ENCODE measurements around the gene ZNF84.

ZNF84 gene

DNA sequence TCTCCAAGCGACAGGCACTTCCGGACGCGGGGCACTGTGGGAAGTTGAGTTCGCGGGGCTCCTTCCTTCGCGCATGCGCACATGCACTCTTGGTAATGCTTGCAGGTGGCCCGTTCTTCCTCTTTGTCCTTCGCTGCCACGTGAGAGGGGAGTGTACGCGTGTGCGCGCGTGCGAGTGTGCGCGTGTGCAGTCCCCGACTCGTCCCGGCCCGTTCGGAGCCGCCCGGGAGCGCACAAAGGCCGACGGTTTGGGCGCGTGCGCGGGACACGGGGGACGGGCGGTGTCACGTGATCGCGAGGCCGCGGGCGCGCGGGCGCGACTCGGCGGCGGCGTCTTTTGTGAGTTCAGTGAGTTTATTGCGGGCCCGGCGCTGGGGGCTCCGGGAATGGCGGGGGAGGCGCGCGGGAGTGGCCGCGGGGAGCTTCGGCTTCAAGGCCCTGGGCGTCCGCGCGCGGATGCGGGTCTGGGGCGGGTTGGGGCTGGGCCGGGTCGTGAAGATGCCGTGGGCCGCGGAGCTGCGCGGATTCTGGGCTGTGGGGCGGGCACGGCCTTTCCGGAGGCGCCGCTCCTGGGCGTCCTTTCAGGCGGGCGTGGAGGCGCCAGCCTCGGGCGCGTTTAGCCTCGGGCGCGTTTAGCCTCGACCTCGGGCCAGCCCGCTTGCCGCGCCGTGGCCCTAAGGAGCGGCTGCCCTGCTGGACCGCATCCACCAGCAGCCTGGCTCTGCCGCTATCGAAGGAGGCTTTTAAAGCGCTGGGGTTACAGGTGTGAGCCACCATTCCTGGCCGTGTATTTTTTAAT, at the start of gene ZNF84:
ZNF84 (plus strand) TSS at position 303 of the 799 bp plus-strand sequence. CDS start 3,959 bp downstream, outside the sequence.
- Mint-ChIP-seq H3K9me3 (ENCODE audit: low read depth) (peaks cover 28% of the 10 kb centered on the region), H3K36me3 (peaks cover 46% of the 10 kb centered on the region), H3K27me3 (no peaks in the 10 kb centered on the region), H3K27ac (peak within 1 kb of the TSS; percentile 93), H3K4me1 (ENCODE audit: low read depth) (peaks cover 14% of the 10 kb centered on the region), H3K4me3 (peak within 1 kb of the TSS; percentile 89)

DNA sequence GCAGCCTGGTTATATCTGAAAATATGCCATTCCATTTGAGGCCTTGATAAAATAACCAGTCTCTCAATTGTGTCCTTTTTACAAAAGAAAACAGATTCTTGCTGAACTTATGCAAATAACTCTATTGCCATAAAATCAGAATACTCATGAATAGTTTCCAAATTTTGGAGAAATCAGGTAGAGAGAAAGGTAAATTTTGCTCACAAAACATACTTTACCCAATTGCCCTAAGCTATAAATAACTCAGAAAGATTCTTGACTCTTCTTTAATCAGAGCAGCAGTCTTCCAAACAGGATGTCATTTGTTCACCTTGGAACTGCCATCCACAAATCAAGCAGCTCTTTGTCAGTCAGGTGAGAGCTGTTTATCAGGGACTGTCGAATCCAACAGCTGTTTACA, 38.6 kb upstream of the ZNF84 start:
- H3K9me3 Mint-ChIP-seq (ENCODE audit: low read depth), result peaks cover 13% of the 10 kb centered on the region
- H3K4me1 Mint-ChIP-seq (ENCODE audit: low read depth), result peaks cover 7% of the 10 kb centered on the region
- no peaks in the 10 kb centered on the region for H3K27me3 Mint-ChIP-seq
- no peak overlapping the region for H3K4me3 Mint-ChIP-seq
- H3K36me3 Mint-ChIP-seq, result peaks cover 57% of the 10 kb centered on the region
- no peak overlapping the region for H3K27ac Mint-ChIP-seq

DNA sequence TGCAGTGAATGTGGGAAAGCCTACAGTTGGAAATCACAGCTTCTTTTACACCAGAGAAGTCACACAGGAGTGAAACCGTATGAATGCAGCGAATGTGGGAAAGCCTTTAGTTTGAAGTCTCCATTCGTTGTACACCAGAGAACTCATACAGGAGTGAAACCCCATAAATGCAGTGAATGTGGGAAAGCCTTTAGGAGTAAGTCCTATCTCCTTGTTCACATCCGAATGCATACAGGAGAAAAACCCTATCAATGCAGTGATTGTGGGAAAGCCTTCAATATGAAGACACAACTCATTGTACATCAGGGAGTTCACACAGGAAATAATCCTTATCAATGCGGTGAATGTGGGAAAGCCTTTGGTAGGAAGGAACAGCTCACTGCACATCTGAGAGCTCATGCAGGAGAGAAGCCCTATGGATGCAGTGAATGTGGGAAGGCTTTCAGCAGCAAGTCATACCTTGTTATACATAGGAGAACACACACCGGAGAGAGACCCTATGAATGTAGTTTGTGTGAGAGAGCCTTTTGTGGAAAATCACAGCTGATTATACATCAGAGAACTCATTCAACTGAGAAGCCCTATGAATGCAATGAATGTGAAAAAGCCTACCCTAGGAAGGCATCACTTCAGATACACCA, 26.5 kb upstream of the ZNF84 start:
- H3K9me3 Mint-ChIP-seq (ENCODE audit: low read depth), result peaks cover 28% of the 10 kb centered on the region
- peak overlapping the region; percentile 43 for H3K27ac Mint-ChIP-seq
- H3K27me3 Mint-ChIP-seq, result no peaks in the 10 kb centered on the region
- no peaks in the 10 kb centered on the region for H3K4me1 Mint-ChIP-seq (ENCODE audit: low read depth)
- no peak overlapping the region for H3K4me3 Mint-ChIP-seq
- H3K36me3 Mint-ChIP-seq, result peaks cover 63% of the 10 kb centered on the region

GRCh38 chr12:133023566-133023965, 13.7 kb upstream of the ZNF84 start:
- Mint-ChIP-seq H3K36me3 (peaks cover 26% of the 10 kb centered on the region), H3K27ac (no peak overlapping the region), H3K9me3 (ENCODE audit: low read depth) (peaks cover 50% of the 10 kb centered on the region), H3K4me1 (ENCODE audit: low read depth) (no peaks in the 10 kb centered on the region), H3K27me3 (no peaks in the 10 kb centered on the region), H3K4me3 (no peak overlapping the region)

DNA sequence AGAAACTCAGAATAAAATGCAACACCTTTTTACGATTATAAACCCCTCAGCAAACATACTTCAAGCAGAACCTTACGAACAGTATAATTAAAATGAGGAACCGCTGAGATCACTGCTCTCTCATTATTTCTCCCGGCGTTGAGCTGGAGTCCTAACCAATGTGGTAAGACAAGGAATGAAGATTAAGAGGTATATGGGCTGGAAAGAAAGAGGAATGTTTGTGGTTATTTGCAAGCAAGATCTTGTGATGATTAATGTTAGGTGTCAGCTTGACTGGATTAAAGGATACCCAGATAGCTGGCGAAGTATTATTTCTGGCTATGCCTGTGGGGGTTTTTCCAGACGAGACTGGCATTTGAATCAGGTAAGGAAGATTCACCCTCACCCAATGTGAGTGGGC, 10.3 kb upstream of the ZNF84 start:
- Mint-ChIP-seq H3K4me1 (ENCODE audit: low read depth) (no peaks in the 10 kb centered on the region), H3K9me3 (ENCODE audit: low read depth) (peaks cover 34% of the 10 kb centered on the region), H3K36me3 (peaks cover 14% of the 10 kb centered on the region), H3K27ac (no peak overlapping the region), H3K4me3 (no peak overlapping the region), H3K27me3 (no peaks in the 10 kb centered on the region)

DNA sequence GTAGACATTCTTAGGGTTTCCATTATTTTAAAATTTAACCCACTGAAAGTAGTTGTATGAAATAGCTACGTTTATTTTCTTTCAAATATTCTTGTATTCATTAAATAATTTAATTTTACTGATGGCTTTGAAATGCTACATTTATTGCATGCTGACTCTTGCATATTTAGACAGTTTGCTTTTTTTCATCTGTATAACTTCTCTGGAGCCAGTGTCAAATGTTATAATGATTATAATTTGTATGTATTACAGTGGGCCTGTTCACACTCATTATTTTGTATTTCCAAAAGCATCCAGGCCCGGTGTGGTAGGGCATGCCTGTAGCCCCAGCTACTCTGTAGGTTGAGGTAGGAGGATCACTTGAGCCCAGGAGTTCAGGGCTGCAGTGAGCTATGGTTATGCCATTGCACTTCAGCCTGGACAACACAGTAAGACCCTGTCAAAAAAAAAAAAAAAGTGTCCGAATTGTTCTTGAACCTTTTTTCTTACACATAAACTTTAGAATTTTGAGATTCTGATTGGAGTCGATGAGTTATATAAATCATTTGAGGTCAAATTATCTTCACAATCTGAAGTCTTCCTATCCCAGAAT, 905 bp downstream of the ZNF84 start:
- H3K27me3 Mint-ChIP-seq, result no peaks in the 10 kb centered on the region
- H3K36me3 Mint-ChIP-seq, result peaks cover 52% of the 10 kb centered on the region
- H3K27ac Mint-ChIP-seq, result peak overlapping the region; percentile 93
- peaks cover 14% of the 10 kb centered on the region for H3K4me1 Mint-ChIP-seq (ENCODE audit: low read depth)
- peak overlapping the region; percentile 89 for H3K4me3 Mint-ChIP-seq
- peaks cover 28% of the 10 kb centered on the region for H3K9me3 Mint-ChIP-seq (ENCODE audit: low read depth)

DNA sequence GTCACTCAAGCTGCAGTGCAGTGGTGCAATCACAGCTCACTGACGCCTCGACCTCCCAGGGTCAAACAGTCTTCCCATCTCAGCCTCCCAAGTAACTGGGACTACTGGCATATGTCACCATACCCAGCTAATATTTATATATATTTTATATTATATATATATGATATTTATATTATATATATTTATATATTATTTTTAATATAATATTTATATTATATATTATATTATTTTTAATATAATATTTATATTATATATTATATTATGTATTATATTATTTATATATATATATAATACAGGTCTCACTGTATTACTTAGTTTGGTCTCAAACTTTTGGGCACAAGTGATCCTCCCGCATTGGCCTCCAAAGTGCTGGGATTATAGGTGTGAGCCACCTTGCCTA, 9.4 kb downstream of the ZNF84 start:
- H3K27me3 Mint-ChIP-seq, result no peaks in the 10 kb centered on the region
- peaks cover 40% of the 10 kb centered on the region for H3K9me3 Mint-ChIP-seq (ENCODE audit: low read depth)
- H3K4me3 Mint-ChIP-seq, result no peak overlapping the region
- no peak overlapping the region for H3K27ac Mint-ChIP-seq
- no peaks in the 10 kb centered on the region for H3K4me1 Mint-ChIP-seq (ENCODE audit: low read depth)
- H3K36me3 Mint-ChIP-seq, result peaks cover 74% of the 10 kb centered on the region

GRCh38 chr12:133057446-133057845, 20.1 kb downstream of the ZNF84 start:
- no peaks in the 10 kb centered on the region for H3K27me3 Mint-ChIP-seq
- no peak overlapping the region for H3K4me3 Mint-ChIP-seq
- no peak overlapping the region for H3K27ac Mint-ChIP-seq
- no peaks in the 10 kb centered on the region for H3K4me1 Mint-ChIP-seq (ENCODE audit: low read depth)
- peaks cover 51% of the 10 kb centered on the region for H3K36me3 Mint-ChIP-seq
- H3K9me3 Mint-ChIP-seq (ENCODE audit: low read depth), result peaks cover 33% of the 10 kb centered on the region

DNA sequence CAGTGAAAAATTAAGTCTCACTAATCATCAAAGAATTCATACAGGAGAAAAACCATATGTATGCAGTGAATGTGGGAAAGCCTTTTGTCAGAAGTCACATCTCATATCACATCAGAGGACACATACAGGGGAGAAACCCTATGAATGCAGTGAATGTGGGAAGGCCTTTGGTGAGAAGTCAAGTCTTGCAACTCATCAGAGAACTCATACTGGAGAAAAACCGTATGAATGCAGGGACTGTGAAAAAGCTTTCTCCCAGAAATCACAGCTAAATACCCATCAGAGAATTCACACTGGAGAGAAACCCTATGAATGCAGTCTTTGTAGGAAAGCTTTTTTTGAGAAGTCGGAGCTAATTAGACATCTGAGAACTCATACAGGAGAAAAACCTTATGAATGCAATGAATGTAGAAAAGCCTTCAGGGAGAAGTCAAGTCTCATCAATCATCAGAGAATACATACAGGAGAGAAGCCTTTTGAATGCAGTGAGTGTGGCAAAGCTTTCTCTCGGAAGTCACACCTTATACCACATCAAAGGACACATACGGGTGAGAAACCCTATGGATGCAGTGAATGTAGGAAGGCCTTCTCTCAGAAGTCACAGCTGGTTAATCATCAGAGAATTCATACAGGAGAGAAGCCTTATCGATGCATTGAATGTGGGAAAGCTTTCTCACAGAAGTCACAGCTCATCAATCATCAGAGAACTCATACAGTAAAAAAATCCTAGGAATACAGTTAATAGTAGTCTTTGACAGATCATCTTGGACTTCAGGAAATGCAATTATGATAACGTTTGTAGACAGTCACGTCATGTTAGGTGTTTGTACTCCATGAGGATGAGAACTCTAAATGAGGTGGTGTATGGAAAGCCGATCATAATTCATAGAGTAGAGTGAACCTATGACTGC, 21.1 kb downstream of the ZNF84 start:
- H3K4me1 Mint-ChIP-seq (ENCODE audit: low read depth), result no peaks in the 10 kb centered on the region
- H3K9me3 Mint-ChIP-seq (ENCODE audit: low read depth), result peaks cover 32% of the 10 kb centered on the region
- H3K27ac Mint-ChIP-seq, result no peak overlapping the region
- H3K36me3 Mint-ChIP-seq, result peaks cover 49% of the 10 kb centered on the region
- no peak overlapping the region for H3K4me3 Mint-ChIP-seq
- no peaks in the 10 kb centered on the region for H3K27me3 Mint-ChIP-seq

- Mint-ChIP-seq H3K27ac (no peak overlapping the region), H3K27me3 (no peaks in the 10 kb centered on the region), H3K36me3 (peaks cover 43% of the 10 kb centered on the region), H3K4me1 (ENCODE audit: low read depth) (no peaks in the 10 kb centered on the region), H3K9me3 (ENCODE audit: low read depth) (peaks cover 21% of the 10 kb centered on the region), H3K4me3 (no peak overlapping the region)
Measured at GRCh38 chr12:133061954-133062353, 24.6 kb downstream of the ZNF84 start.

GRCh38 chr12:133063556-133063955, 26.2 kb downstream of the ZNF84 start:
- peaks cover 13% of the 10 kb centered on the region for H3K9me3 Mint-ChIP-seq (ENCODE audit: low read depth)
- H3K36me3 Mint-ChIP-seq, result peaks cover 30% of the 10 kb centered on the region
- no peak overlapping the region for H3K4me3 Mint-ChIP-seq
- no peaks in the 10 kb centered on the region for H3K4me1 Mint-ChIP-seq (ENCODE audit: low read depth)
- H3K27ac Mint-ChIP-seq, result no peak overlapping the region
- H3K27me3 Mint-ChIP-seq, result no peaks in the 10 kb centered on the region

DNA sequence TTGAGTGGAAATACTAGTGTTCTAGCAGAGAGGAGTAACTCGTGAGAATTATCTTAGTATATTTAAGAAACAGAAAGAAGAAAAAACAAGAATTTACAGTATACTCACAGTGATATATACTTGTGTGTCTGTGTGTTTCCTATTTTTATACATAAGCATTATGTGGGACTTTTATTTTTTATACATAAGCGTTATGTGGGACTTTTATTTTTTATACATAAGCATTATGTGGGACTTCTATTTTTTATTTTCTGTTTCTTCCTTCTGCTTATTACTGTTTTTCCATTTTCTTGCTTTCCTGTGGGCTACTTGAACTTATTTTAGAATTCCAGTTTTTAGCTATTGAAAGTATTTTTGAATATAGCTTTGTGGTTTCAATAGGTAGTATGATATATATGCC, 36.5 kb downstream of the ZNF84 start:
- no peak overlapping the region for H3K27ac Mint-ChIP-seq
- no peaks in the 10 kb centered on the region for H3K4me1 Mint-ChIP-seq (ENCODE audit: low read depth)
- H3K36me3 Mint-ChIP-seq, result peaks cover 24% of the 10 kb centered on the region
- H3K27me3 Mint-ChIP-seq, result no peaks in the 10 kb centered on the region
- no peak overlapping the region for H3K4me3 Mint-ChIP-seq
- peaks cover 23% of the 10 kb centered on the region for H3K9me3 Mint-ChIP-seq (ENCODE audit: low read depth)

DNA sequence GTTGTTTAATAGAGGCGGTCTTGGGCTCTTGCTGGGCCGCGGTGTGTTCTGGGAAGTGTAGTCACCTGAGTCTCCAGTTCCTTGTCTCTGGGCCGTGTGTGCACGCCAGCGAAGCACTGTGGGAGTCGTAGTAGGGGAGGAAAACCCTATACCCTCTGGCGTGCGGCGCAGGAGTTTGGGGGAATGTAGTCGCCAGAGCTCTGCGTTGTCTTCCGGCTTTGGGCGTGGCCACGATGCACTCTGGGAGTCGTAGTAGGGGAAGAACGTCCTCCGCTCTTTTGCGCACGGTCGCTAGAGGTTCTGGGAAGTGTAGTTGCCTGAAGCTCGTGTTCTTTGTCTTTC, 42.7 kb downstream of the ZNF84 start:
- Mint-ChIP-seq H3K9me3 (ENCODE audit: low read depth) (peaks cover 14% of the 10 kb centered on the region), H3K27me3 (no peaks in the 10 kb centered on the region), H3K36me3 (peaks cover 32% of the 10 kb centered on the region), H3K4me3 (no peak overlapping the region), H3K4me1 (ENCODE audit: low read depth) (peaks cover 5% of the 10 kb centered on the region), H3K27ac (no peak overlapping the region)

- no peak within 1 kb of the TSS for H3K27ac Mint-ChIP-seq
- peaks cover 38% of the 10 kb centered on the region for H3K36me3 Mint-ChIP-seq
- H3K4me1 Mint-ChIP-seq (ENCODE audit: low read depth), result peaks cover 5% of the 10 kb centered on the region
- H3K27me3 Mint-ChIP-seq, result no peaks in the 10 kb centered on the region
- no peak within 1 kb of the TSS for H3K4me3 Mint-ChIP-seq
- peaks cover 10% of the 10 kb centered on the region for H3K9me3 Mint-ChIP-seq (ENCODE audit: low read depth)
Measured at GRCh38 chr12:133080368-133081158, 43.3 kb downstream of the ZNF84 start, which contains the start of gene ZNF140. Gene ZNF140 (plus strand): TSS chr12:133080923. CDS start chr12:133081321, 398 bp downstream.

Measured in activated naive CD8-positive, alpha-beta T cell (primary cell).